Measurements from ENCODE around the gene TMEM187.
A peak's percentile ranks its signal among the peaks of the same experiment; 100 is the strongest.

TMEM187 gene

GRCh38 chrX:153955228-153955732, 17.3 kb upstream of the TMEM187 start:
- no peak for DNase-seq

- no peak for DNase-seq
These were observed 16.3 kb upstream of the TMEM187 start for GRCh38 chrX:153956044-153956907.

GRCh38 chrX:153957224-153957623, 15.3 kb upstream of the TMEM187 start:
- no peak for DNase-seq

GRCh38 chrX:153958605-153959004, 13.9 kb upstream of the TMEM187 start:
- DNase-seq, result no peak

GRCh38 chrX:153959649-153960048, 12.9 kb upstream of the TMEM187 start:
- no peak for DNase-seq

GRCh38 chrX:153960077-153960476, 12.5 kb upstream of the TMEM187 start:
- no peak for DNase-seq

GRCh38 chrX:153960786-153961185, 11.8 kb upstream of the TMEM187 start:
- DNase-seq, result no peak

- DNase-seq, result no peak
These were observed 11.3 kb upstream of the TMEM187 start for GRCh38 chrX:153961292-153961691.

GRCh38 chrX:153963546-153963945, 9.0 kb upstream of the TMEM187 start:
- no peak for DNase-seq

GRCh38 chrX:153964105-153964504, 8.4 kb upstream of the TMEM187 start:
- DNase-seq, result no peak

GRCh38 chrX:153965406-153965805, 7.1 kb upstream of the TMEM187 start:
- DNase-seq, result no peak

- no peak for DNase-seq
These were observed 6.3 kb upstream of the TMEM187 start for GRCh38 chrX:153966283-153966688.

- no peak for DNase-seq
These were observed 5.6 kb upstream of the TMEM187 start for GRCh38 chrX:153966841-153967535.

- peak; percentile 31 for DNase-seq
These were observed 4.9 kb upstream of the TMEM187 start for GRCh38 chrX:153967536-153968224.

GRCh38 chrX:153968255-153968654, 4.3 kb upstream of the TMEM187 start:
- DNase-seq, result no peak

- DNase-seq, result peak; percentile 4
These were observed 3.8 kb upstream of the TMEM187 start for GRCh38 chrX:153968754-153969124.

- DNase-seq, result no peak
These were observed 3.2 kb upstream of the TMEM187 start for GRCh38 chrX:153969125-153969903.

- no peak for DNase-seq
These were observed 2.6 kb upstream of the TMEM187 start for GRCh38 chrX:153969904-153970356.

GRCh38 chrX:153970357-153971123, 2.0 kb upstream of the TMEM187 start:
- DNase-seq, result peak; percentile 48

- DNase-seq, result peak; percentile 73
These were observed 1.5 kb upstream of the TMEM187 start for GRCh38 chrX:153971124-153971449.

- peak; percentile 88 for DNase-seq
These were observed 845 bp upstream of the TMEM187 start, which contains the start of gene HCFC1 for GRCh38 chrX:153971450-153972367. Gene HCFC1 (minus strand): TSS chrX:153971818. CDS start chrX:153970840, 978 bp downstream.

All from MV-4-11 (cell line).